ENCODE results near the gene RSBN1L.

DNA sequence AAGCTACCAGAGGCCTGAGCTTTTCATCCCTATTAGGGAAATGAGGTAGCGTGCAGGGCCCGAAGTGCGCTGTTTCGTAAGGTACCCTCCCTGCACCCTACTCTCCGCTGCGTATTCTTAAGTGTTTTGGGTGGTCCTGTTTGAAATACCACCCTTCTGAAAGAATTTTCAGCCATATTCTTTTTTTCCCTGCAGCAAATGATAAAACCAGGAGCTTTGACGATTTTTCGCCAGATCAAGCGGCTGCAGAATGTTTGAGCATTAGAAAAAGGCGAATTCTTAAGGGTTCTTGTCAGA is 1.2 kb downstream of the RSBN1L start:
- no peak for TF ChIP-seq EZH2phosphoT487 (IDR thresholded peaks at IDR 0.05; ENCODE audit: borderline replicate concordance)
- TF ChIP-seq, protein P1, sequence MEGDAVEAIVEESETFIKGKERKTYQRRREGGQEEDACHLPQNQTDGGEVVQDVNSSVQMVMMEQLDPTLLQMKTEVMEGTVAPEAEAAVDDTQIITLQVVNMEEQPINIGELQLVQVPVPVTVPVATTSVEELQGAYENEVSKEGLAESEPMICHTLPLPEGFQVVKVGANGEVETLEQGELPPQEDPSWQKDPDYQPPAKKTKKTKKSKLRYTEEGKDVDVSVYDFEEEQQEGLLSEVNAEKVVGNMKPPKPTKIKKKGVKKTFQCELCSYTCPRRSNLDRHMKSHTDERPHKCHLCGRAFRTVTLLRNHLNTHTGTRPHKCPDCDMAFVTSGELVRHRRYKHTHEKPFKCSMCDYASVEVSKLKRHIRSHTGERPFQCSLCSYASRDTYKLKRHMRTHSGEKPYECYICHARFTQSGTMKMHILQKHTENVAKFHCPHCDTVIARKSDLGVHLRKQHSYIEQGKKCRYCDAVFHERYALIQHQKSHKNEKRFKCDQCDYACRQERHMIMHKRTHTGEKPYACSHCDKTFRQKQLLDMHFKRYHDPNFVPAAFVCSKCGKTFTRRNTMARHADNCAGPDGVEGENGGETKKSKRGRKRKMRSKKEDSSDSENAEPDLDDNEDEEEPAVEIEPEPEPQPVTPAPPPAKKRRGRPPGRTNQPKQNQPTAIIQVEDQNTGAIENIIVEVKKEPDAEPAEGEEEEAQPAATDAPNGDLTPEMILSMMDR (conservative IDR thresholded peaks at IDR 0.05; ENCODE audit: low read length) = no peak
